Ovary (tissue), 9 donors: ENCODE results near the gene AGBL5. TPM values are rescaled to one million over a fixed set of nuclear protein-coding genes. Genes with fewer than 3 reads are reported as not detected.

Experiments
- DNase-seq, 5 donors: peaks; one replicate each; pipeline ENCODE4 v3.0.0-alpha.2; 2019 to 2020
- H3K27ac ChIP-seq, 2 donors: fragments of 200-600 bp; one replicate each; pipeline versions ENCODE4 v1.5.1 to v1.8.0; 2019 to 2022
- H3K27me3 ChIP-seq: fragments of 200-600 bp; one replicate; pipeline ENCODE4 v1.8.0; 2022
- H3K36me3 ChIP-seq: fragments of 200-600 bp; sonication (generic); one replicate; pipeline ENCODE4 v1.5.1; 2019
- H3K4me1 ChIP-seq: one replicate; pipeline ENCODE4 v1.8.1; 2013; ENCODE audit warnings: mild to moderate bottlenecking, moderate library complexity; ENCODE audit not compliant: insufficient read depth
- H3K4me3 ChIP-seq: fragments of 200-600 bp; sonication (generic); one replicate; pipeline ENCODE4 v1.5.1; 2017
- H3K9me3 ChIP-seq, 2 donors: fragments of 200-600 bp in 1 of 2; sonication (generic) in 1 of 2; one replicate each; pipeline versions ENCODE4 v1.5.1 to v1.8.1; 2013 to 2019; ENCODE audit warnings: mild to moderate bottlenecking in 1 of 2, moderate library complexity in 1 of 2
- EP300 ChIP-seq: sonication (generic); formaldehyde crosslinking; IDR thresholded peaks from one replicate; pipeline ENCODE4 v1.6.1; 2017; ENCODE audit warnings: antibody characterized with exemption
- POLR2A ChIP-seq: fragments of 450-650 bp; IDR thresholded peaks from one replicate; pipeline ENCODE4 v1.6.1; 2017; ENCODE audit warnings: antibody characterized with exemption, mild to moderate bottlenecking, moderate library complexity
- WGBS, 3 donors: extraction: QIAGEN DNeasy Blood & Tissue Kit in 1 of 3; methylation state at CpG; one replicate each; pipeline versions ENCODE4 v1.1.5 to v1.1.7; 2013 to 2017; 5-methylcytosine and 5-hydroxymethylcytosine counted together
- intact Hi-C, 4 donors: fragments of 100-400 bp; cut with DNase I; formaldehyde crosslinking; loops; one replicate each; pipeline versions ENCODE4 v1.11.0 to v1.15.1; 2022 to 2023
- polyA plus RNA-seq, 2 donors: library from polyadenylated mRNA; stranded (reverse); fragments of 200-250 nt in 1 of 2; fragments of 350-450 nt in 1 of 2; fragmentation: Illumina TruSeq in 1 of 2; extraction: RNeasy Lipid Tissue Mini Kit (QIAGEN cat#74804) in 1 of 2; gene quantifications; one replicate each; pipeline ENCODE4 v1.2.3, GENCODE V29; 2013 to 2014
- total RNA-seq, 7 donors: library from RNA; depleted of rRNA in 2 of 7; stranded (reverse); fragments of >200 nt in 2 of 7; fragmentation: NEBNext Ultra II Directional in 3 of 7; extraction: Animal tissue kit (Norgen Biotek cat#: 25700) in 3 of 7; gene quantifications; one replicate each; pipeline versions ENCODE4 v1.1.0 to v1.2.4, GENCODE V29; 2016 to 2023
- TF ChIP-seq, protein P1 (sequence below), 3 donors: fragments of 450-650 bp in 2 of 3; fragments of 200-600 bp in 1 of 3; IDR thresholded peaks; one replicate each; pipeline versions ENCODE4 v1.5.1 to v1.8.0; 2016 to 2022; ENCODE audit warnings: antibody characterized with exemption in 3 of 3, mild to moderate bottlenecking in 1 of 3
- donor health status: DM: no; HTN: no; CAD: no; lungs with moderate emphysema.
- donor health status: DM: no; HTN: no; CAD: no.
- donor health status: Bipolar disorder and iron deficiency.
- donor health status: DM: yes; HTN: yes; CAD: no.
- donor health status: DM: no; HTN: no; CAD: no.
- donor health status: DM: yes; HTN: yes; CAD: no.

AGBL5 gene
- total and polyA plus RNA-seq, 9 donors: 11.7 to 26.9 (median 23.9) TPM

GRCh38 chr2:27084297-27085061, 33.0 kb downstream of the AGBL5 start:
- intact Hi-C loops: loop anchor here (5.0 to 10.0 kb wide), 4 partner anchors 32 to 110 kb away; partner anchors contain the start of genes AGBL5 (in 2 of the 4), MAPRE3 (in 2 of the 4) and TMEM214 (in 2 of the 4)
- H3K36me3 ChIP-seq: no peaks in the 10 kb centered on the region
- no peak overlapping the region for H3K27ac ChIP-seq
- H3K9me3 ChIP-seq: no peaks in the 10 kb centered on the region
- DNase-seq: peak in 2 of 5 donors; percentile 20 to 41
- H3K4me3 ChIP-seq: no peak overlapping the region
- TF ChIP-seq POLR2A (no peak), EP300 (no peak)
- TF ChIP-seq, protein P1, sequence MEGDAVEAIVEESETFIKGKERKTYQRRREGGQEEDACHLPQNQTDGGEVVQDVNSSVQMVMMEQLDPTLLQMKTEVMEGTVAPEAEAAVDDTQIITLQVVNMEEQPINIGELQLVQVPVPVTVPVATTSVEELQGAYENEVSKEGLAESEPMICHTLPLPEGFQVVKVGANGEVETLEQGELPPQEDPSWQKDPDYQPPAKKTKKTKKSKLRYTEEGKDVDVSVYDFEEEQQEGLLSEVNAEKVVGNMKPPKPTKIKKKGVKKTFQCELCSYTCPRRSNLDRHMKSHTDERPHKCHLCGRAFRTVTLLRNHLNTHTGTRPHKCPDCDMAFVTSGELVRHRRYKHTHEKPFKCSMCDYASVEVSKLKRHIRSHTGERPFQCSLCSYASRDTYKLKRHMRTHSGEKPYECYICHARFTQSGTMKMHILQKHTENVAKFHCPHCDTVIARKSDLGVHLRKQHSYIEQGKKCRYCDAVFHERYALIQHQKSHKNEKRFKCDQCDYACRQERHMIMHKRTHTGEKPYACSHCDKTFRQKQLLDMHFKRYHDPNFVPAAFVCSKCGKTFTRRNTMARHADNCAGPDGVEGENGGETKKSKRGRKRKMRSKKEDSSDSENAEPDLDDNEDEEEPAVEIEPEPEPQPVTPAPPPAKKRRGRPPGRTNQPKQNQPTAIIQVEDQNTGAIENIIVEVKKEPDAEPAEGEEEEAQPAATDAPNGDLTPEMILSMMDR (IDR thresholded peaks at IDR 0.05): no peak
- 60 to 82% (median 72%) methylated on average over 6 of the region's 6 CpGs for WGBS, 3 donors
- H3K4me1 ChIP-seq: peaks cover 16% of the 10 kb centered on the region
- no peaks in the 10 kb centered on the region for H3K27me3 ChIP-seq

DNA sequence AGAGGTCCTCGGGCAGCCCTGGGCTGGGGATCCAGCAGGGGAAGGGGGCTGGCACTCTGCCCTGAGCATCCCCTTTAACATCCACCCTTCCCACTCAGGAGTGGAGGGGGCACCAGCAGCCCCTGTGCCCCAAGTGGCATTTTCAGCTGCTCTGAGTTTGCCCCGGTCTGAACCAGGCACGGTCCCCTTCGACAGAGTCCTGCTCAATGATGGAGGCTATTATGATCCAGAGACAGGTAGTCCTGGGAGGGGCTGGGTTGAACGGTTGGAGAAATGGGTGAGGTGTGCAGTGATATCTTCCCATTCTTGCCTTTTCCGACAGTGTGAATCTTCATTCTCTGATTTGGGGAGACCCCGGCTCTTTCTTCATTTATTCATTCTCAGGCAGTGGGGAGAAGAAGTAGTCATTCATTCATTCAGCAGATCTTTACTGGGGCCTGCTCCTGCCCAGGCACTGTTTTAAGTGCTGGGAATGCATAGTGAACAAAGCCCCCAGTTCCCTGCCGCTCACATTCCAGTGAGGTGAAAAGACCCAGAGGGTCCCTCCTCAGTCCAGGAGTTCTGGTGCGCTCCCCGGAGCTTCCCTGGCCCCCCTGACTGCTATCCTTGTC, 33.7 kb downstream of the AGBL5 start:
- TF ChIP-seq EP300 (no peak), POLR2A (no peak)
- TF ChIP-seq, protein P1 (IDR thresholded peaks at IDR 0.05): no peak
- Histone ChIP-seq H3K9me3 (no peaks in the 10 kb centered on the region), H3K4me3 (peak overlapping the region; percentile 61), H3K27ac (peak overlapping the region in 1 of 2 donors; percentile 70), H3K27me3 (no peaks in the 10 kb centered on the region), H3K36me3 (no peaks in the 10 kb centered on the region), H3K4me1 (peaks cover 14% of the 10 kb centered on the region)
- intact Hi-C loops: loop anchor here (5.0 to 10.0 kb wide), 4 partner anchors 33 to 110 kb away; partner anchors contain the start of genes AGBL5 (in 2 of the 4), MAPRE3 (in 2 of the 4) and TMEM214 (in 2 of the 4)
- WGBS, 3 donors: 47 to 56% (median 50%) methylated on average over 10 of the region's 10 CpGs
- DNase-seq: peak in 1 of 5 donors; percentile 58

GRCh38 chr2:27085673-27086089, 34.2 kb downstream of the AGBL5 start:
- WGBS, 3 donors: 4 to 10% (median 6%) methylated on average over 8 to 38 of the region's 38 CpGs
- Histone ChIP-seq H3K4me1 (peaks cover 9% of the 10 kb centered on the region), H3K36me3 (no peaks in the 10 kb centered on the region), H3K27ac (peak overlapping the region; percentile 59 to 70), H3K4me3 (peak overlapping the region; percentile 61), H3K27me3 (no peaks in the 10 kb centered on the region), H3K9me3 (no peaks in the 10 kb centered on the region)
- DNase-seq: peak; percentile 78 to 84 (median 78)
- TF ChIP-seq POLR2A (no peak), EP300 (no peak)
- TF ChIP-seq, protein P1 (IDR thresholded peaks at IDR 0.05): peak in 1 of 3 donors; percentile 41
- intact Hi-C loops: loop anchor here (2.0 to 10.0 kb wide), 5 partner anchors 33 to 123 kb away; partner anchors contain the start of genes AGBL5 (in 2 of the 4), MAPRE3 (in 2 of the 4) and TMEM214 (in 2 of the 4)

DNA sequence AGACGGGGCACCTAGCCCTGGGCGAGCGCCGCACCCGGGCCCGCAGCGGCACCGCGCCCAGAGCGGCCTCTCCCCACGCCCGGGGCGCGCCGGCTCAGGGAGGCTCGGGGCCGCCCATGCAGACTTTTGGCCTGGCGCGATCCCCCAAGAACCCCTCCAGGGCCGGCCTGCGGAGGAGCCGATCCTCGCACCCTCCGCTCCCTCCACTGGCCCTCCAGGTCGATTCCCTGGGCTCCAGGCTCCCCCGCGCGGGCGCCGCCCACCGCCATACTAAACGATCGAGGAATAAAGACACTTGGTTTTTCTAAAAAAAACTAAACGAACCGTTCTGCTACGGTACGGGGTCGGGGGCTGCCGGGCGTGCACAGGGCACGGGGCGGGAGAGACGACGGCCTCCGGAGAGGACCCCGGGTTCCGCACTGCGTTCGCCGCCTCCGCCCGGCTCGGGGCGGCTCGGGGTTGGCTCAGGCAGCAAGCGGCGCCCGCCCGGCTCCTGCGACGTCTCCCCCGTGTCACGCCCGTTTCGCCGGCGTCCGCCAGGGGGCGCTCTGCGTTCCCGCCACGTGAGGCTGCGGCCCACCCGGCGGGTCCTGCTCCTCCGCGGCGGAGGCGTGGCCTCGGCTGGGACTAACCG, 34.7 kb downstream of the AGBL5 start:
- Histone ChIP-seq H3K4me1 (peaks cover 8% of the 10 kb centered on the region), H3K27me3 (no peaks in the 10 kb centered on the region), H3K9me3 (no peaks in the 10 kb centered on the region), H3K36me3 (no peaks in the 10 kb centered on the region), H3K4me3 (peak overlapping the region; percentile 61), H3K27ac (peak overlapping the region; percentile 59 to 70)
- DNase-seq: peak; percentile 93 to 98 (median 95)
- intact Hi-C loops: loop anchor here (2.0 to 10.0 kb wide), 5 partner anchors 34 to 123 kb away; partner anchors contain the start of genes AGBL5 (in 2 of the 4), MAPRE3 (in 2 of the 4) and TMEM214 (in 2 of the 4)
- TF ChIP-seq, protein P1 (IDR thresholded peaks at IDR 0.05): peak; percentile 73 to 97 (median 97)
- TF ChIP-seq EP300 (no peak), POLR2A (peak; percentile 43)
- 1% methylated on average over 44 to 81 of the region's 81 CpGs for WGBS, 3 donors
